ENCODE measurements around the gene FAM110D. TPM values are rescaled to one million over a fixed set of nuclear protein-coding genes. Genes with fewer than 3 reads are reported as not detected.

The FAM110D gene
- polyA plus RNA-seq, 1 donor from 2014 or later: 0.31 TPM

- H3K4me2 ChIP-seq (ENCODE audit: low read length): no peak overlapping the region
- no peak overlapping the region for H2AFZ ChIP-seq (ENCODE audit: low read depth, low read length)
- no peaks in the 10 kb centered on the region for H3K79me2 ChIP-seq (replicated peaks; ENCODE audit: insufficient read depth, low read length)
- H3K36me3 ChIP-seq (ENCODE audit: insufficient read depth, low read length): no peaks in the 10 kb centered on the region
- H3F3A ChIP-seq (ENCODE audit: insufficient read depth, low read length, poor library complexity, severe bottlenecking): no peaks in the 10 kb centered on the region
- peaks cover 5% of the 10 kb centered on the region for H3K27me3 ChIP-seq (ENCODE audit: insufficient read depth, low read depth, low read length)
- H3K4me3 ChIP-seq (ENCODE audit: low read length): no peak overlapping the region
- H3K9me3 ChIP-seq (ENCODE audit: low read length): no peaks in the 10 kb centered on the region
- no peak overlapping the region for H3K9ac ChIP-seq (ENCODE audit: low read length)
- H3K9me2 ChIP-seq (ENCODE audit: insufficient read depth, low read length): no peaks in the 10 kb centered on the region
- H3K27ac ChIP-seq (ENCODE audit: low read length): no peak overlapping the region
- no peak for TF ChIP-seq RAD21 (conservative IDR thresholded peaks at IDR 0.05)
- TF ChIP-seq EP300 (conservative IDR thresholded peaks at IDR 0.05; ENCODE audit: poor library complexity, severe bottlenecking): no peak
- TF ChIP-seq MXI1 (conservative IDR thresholded peaks at IDR 0.05; ENCODE audit: poor library complexity, severe bottlenecking): no peak
- TF ChIP-seq EZH2 (IDR thresholded peaks at IDR 0.05; ENCODE audit: borderline replicate concordance, insufficient read depth, low read length, poor library complexity, severe bottlenecking): no peak
- no peak for TF ChIP-seq REST (IDR thresholded peaks at IDR 0.05; ENCODE audit: borderline replicate concordance)
- no peak for TF ChIP-seq POLR2AphosphoS5 (IDR thresholded peaks at IDR 0.05)
- no peak for TF ChIP-seq TAF1 (IDR thresholded peaks at IDR 0.05; ENCODE audit: low read depth)
- TF ChIP-seq CTCF (IDR thresholded peaks at IDR 0.05; ENCODE audit: poor library complexity, severe bottlenecking): no peak
- TF ChIP-seq SMC3 (conservative IDR thresholded peaks at IDR 0.05; ENCODE audit: poor library complexity): no peak
- no peaks in the 10 kb centered on the region for H4K20me1 ChIP-seq (ENCODE audit: insufficient read depth)
Observed at GRCh38 chr1:26155370-26156284, 3.3 kb upstream of the FAM110D start.

GRCh38 chr1:26156285-26157038 is 2.4 kb upstream of the FAM110D start:
- Histone ChIP-seq H3K9me3 (ENCODE audit: low read length) (no peaks in the 10 kb centered on the region), H3K27ac (ENCODE audit: low read length) (no peak overlapping the region), H3K4me3 (ENCODE audit: low read length) (no peak overlapping the region), H3K36me3 (ENCODE audit: insufficient read depth, low read length) (no peaks in the 10 kb centered on the region), H3K9me2 (ENCODE audit: insufficient read depth, low read length) (no peaks in the 10 kb centered on the region), H3K79me2 (replicated peaks; ENCODE audit: insufficient read depth, low read length) (no peaks in the 10 kb centered on the region), H3K4me2 (ENCODE audit: low read length) (no peak overlapping the region), H3K27me3 (ENCODE audit: insufficient read depth, low read depth, low read length) (peaks cover 12% of the 10 kb centered on the region), H3K9ac (ENCODE audit: low read length) (no peak overlapping the region), H4K20me1 (ENCODE audit: insufficient read depth) (no peaks in the 10 kb centered on the region), H2AFZ (ENCODE audit: low read depth, low read length) (no peak overlapping the region), H3F3A (ENCODE audit: insufficient read depth, low read length, poor library complexity, severe bottlenecking) (no peaks in the 10 kb centered on the region)
- TF ChIP-seq EP300 (conservative IDR thresholded peaks at IDR 0.05; ENCODE audit: poor library complexity, severe bottlenecking): no peak
- no peak for TF ChIP-seq RAD21 (conservative IDR thresholded peaks at IDR 0.05)
- TF ChIP-seq REST (IDR thresholded peaks at IDR 0.05; ENCODE audit: borderline replicate concordance): no peak
- TF ChIP-seq TAF1 (IDR thresholded peaks at IDR 0.05; ENCODE audit: low read depth): no peak
- no peak for TF ChIP-seq POLR2AphosphoS5 (IDR thresholded peaks at IDR 0.05)
- no peak for TF ChIP-seq MXI1 (conservative IDR thresholded peaks at IDR 0.05; ENCODE audit: poor library complexity, severe bottlenecking)
- no peak for TF ChIP-seq SMC3 (conservative IDR thresholded peaks at IDR 0.05; ENCODE audit: poor library complexity)
